Epithelial cell of proximal tubule (primary cell): ENCODE results near the gene CHCHD4. TPM values are rescaled to one million over a fixed set of nuclear protein-coding genes. Genes with fewer than 3 reads are reported as not detected.
A peak's percentile ranks its signal among the peaks of the same experiment; 100 is the strongest.
"Not testable (repeated sequence)": the region's sequence is repeated elsewhere in the genome, so short reads cannot be mapped to it uniquely, and the experiment has no call there.

Source experiments
- DNase-seq: peaks from one replicate; pipeline ENCODE4 v3.0.0-alpha.2; 2011; ENCODE audit warnings: low read depth
- H3K4me3 ChIP-seq: 2 replicates; pipeline ENCODE4 v1.5.1; 2011; ENCODE audit warnings: low read depth, mild to moderate bottlenecking, low read length
- CTCF ChIP-seq: conservative IDR thresholded peaks from 2 replicates; pipeline ENCODE4 v1.5.1; 2012; ENCODE audit warnings: low read depth, mild to moderate bottlenecking, low read length
- total RNA-seq: library from RNA; depleted of rRNA; stranded (reverse); fragments of >200 nt; gene quantifications from 2 replicates; pipeline ENCODE4 v1.2.3, GENCODE V29; 2015

The CHCHD4 gene
- total RNA-seq, 1 donor from 2014 or later, result 16.5 TPM

DNA sequence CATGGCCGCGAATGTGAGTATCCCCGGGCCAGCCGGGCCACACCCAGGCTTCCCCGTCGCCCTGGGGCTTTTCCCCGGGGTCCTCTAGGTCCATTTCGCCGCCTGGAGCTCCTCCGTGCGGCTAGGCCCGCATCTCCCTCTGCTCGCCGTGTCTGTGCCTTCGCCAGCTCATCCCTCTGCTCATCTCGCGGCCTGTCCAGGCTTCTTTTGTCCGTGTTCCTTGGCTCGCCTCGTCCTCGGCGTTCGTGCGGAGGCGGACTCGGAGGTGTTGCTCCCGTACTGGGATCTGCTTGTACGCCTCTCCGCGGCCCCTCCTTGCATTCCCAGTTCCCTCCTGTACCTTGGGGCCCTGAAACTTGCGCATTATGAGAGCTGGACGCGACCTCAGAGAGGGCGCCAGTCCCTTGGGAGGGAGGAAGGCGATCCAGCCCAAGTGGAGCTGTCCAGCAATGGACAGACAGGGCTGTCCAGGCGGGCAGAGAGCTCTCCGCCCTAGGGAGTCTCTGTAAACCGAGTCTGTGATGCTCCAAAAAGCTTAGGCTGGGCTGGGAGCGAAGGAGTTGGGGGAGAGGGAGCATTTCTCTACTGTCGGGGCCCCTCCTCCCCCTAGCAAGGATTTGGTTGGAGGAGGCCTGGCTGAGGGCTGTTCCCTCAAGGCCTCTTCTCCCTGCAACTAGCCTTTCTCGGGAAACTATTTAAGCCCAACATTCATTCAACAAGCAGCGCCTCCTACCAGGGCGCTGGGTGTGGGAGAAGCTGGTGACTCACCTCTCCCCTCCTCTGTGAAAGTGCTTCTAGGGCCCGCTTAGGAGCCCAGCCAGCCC lies 735 bp upstream of the CHCHD4 start:
- peak; percentile 63 for DNase-seq
- TF ChIP-seq CTCF, result peak; percentile 30
- peak overlapping the region; percentile 99 for H3K4me3 ChIP-seq

GRCh38 chr3:14124223-14124614 lies 451 bp downstream of the CHCHD4 start:
- DNase-seq, result no peak
- H3K4me3 ChIP-seq, result peak overlapping the region; percentile 99
- no peak for TF ChIP-seq CTCF

- TF ChIP-seq CTCF, result no peak
- H3K4me3 ChIP-seq, result peak overlapping the region; percentile 99
- no peak for DNase-seq
Measured at GRCh38 chr3:14123308-14124222, 1.1 kb downstream of the CHCHD4 start.

- no peak for TF ChIP-seq CTCF
- H3K4me3 ChIP-seq, result no peak overlapping the region
- DNase-seq, result no peak
Measured at GRCh38 chr3:14122301-14122700, 2.4 kb downstream of the CHCHD4 start.

DNA sequence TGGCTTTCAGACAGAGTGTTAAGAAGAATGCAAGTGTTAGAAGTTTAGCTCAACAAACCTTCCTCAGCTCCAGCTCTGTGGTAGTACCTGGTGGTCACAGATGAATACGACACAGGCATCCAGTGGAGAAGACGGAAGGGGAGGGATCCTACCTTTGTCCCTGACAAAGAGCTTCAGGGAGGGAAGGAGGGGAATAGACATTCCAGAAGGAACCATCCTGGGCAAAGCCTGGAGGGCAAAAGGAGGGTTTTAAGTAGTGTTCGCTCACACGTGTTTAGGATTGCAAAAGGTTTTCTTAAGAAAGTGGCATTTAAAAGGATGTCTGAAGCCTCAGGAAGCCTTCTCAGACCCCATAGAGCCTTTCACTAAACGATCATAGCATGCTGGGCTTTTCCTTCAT lies 2.8 kb downstream of the CHCHD4 start:
- no peak for DNase-seq
- TF ChIP-seq CTCF, result no peak
- H3K4me3 ChIP-seq, result no peak overlapping the region

DNA sequence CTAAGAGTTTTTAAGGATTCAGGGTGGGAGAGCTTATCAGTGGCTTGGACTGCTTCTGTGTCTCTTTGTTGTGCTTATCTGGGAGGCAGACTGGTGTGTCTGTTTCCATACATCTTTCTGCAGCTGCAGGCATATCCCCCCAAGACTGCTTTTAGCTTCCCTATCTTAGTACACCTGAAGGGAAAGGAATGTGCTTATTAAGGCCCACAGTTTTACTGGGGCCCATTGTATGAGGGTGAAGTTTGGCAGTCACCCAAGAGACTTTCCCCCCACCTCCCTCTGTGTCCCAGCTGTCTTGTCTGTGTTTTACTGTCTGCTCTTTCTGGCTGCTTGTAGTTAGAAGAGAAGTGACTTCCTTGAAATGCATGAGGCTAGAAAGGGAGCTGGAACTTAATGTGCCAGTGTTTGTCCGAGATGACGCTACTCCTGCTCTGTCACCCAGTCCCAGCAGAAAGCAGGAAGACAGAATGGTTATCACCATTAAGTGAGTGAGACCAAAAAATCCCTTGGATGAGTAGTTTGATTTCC lies 3.7 kb downstream of the CHCHD4 start:
- not testable (repeated sequence) for DNase-seq, H3K4me3 ChIP-seq
